IMR-90 (cell line): ENCODE results near the gene AVPR1B. TPM values are rescaled to one million over a fixed set of nuclear protein-coding genes. Genes with fewer than 3 reads are reported as not detected.
A peak's percentile ranks its signal among the peaks of the same experiment; 100 is the strongest.

ENCODE experiments used
- ATAC-seq: fragments of 200-7000 bp; cut with Tn5 transposase; 2 replicates; pipeline ENCODE4 v1.9.1; 2020; ENCODE audit warnings: low read depth, mild to moderate bottlenecking, moderate library complexity
- Bru-seq: library from RNA; stranded (reverse); fragments of 400-500 nt; gene quantifications from one replicate; lab custom pipeline; 2021; lab: Mats Ljungman, UMichigan
- BruChase-seq, 2 experiments: library from RNA; stranded (reverse); fragments of 400-500 nt; gene quantifications; one replicate each; lab custom pipeline; 2021; lab: Mats Ljungman, UMichigan
- BruUV-seq: library from RNA; stranded (reverse); fragments of 400-500 nt; replicated peaks from 2 replicates; lab custom pipeline; 2021; lab: Mats Ljungman, UMichigan
- CTCF ChIA-PET: fragments of 300-600 bp; formaldehyde crosslinking; extraction: SDS; loops from one replicate; lab custom pipeline; 2021; ENCODE audit warnings: antibody characterized with exemption; lab: Yijun Ruan, JAX
- POLR2A ChIA-PET: fragments of 300-600 bp; sonication (Branson Sonifier 250); formaldehyde crosslinking; loops from one replicate; lab custom pipeline; 2022; ENCODE audit warnings: antibody characterized with exemption; ENCODE audit not compliant: unreplicated experiment; lab: Charles Lee
- DNase-seq: peaks from one replicate; pipeline ENCODE4 v3.0.0; 2013
- H2AFZ ChIP-seq: replicated peaks from 2 replicates; pipeline ENCODE3; 2013; ENCODE audit warnings: low read length, mild to moderate bottlenecking; ENCODE audit not compliant: poor library complexity
- H2AK5ac ChIP-seq: 2 replicates; pipeline ENCODE4 v1.6.1; 2013; ENCODE audit warnings: low read depth, low read length, inconsistent platforms
- H2AK9ac ChIP-seq: replicated peaks from 2 replicates; pipeline ENCODE3; 2013; ENCODE audit warnings: mild to moderate bottlenecking, low read depth, low read length, moderate library complexity; ENCODE audit not compliant: poor library complexity
- H2BK120ac ChIP-seq: 2 replicates; pipeline ENCODE4 v1.6.1; 2013; ENCODE audit warnings: low read depth, low read length, inconsistent platforms
- H2BK15ac ChIP-seq: 3 replicates; pipeline ENCODE4 v1.6.1; 2013; ENCODE audit warnings: low read depth, low read length, inconsistent platforms
- H2BK20ac ChIP-seq: 2 replicates; pipeline ENCODE4 v1.6.1; 2013; ENCODE audit warnings: low read depth, mild to moderate bottlenecking, inconsistent platforms, low read length, moderate library complexity
- H2BK5ac ChIP-seq: 2 replicates; pipeline ENCODE4 v1.6.1; 2013; ENCODE audit warnings: mild to moderate bottlenecking, low read depth, low read length, inconsistent platforms; ENCODE audit not compliant: poor library complexity, severe bottlenecking
- H3K14ac ChIP-seq: replicated peaks from 2 replicates; pipeline ENCODE4 v1.6.1; 2013; ENCODE audit warnings: low read depth, low read length, inconsistent platforms
- H3K18ac ChIP-seq: 2 replicates; pipeline ENCODE4 v1.6.1; 2013; ENCODE audit warnings: low read depth, low read length, control low read depth
- H3K23ac ChIP-seq: 2 replicates; pipeline ENCODE4 v1.6.1; 2013; ENCODE audit warnings: low read depth, low read length, inconsistent platforms
- H3K27ac ChIP-seq: 2 replicates; pipeline ENCODE4 v1.5.1; 2013; ENCODE audit warnings: mild to moderate bottlenecking, control low read depth, low read length; ENCODE audit not compliant: insufficient read depth
- H3K27me3 ChIP-seq: 2 replicates; pipeline ENCODE4 v1.6.1; 2013; ENCODE audit warnings: low read length; ENCODE audit not compliant: control insufficient read depth, insufficient read depth
- H3K36me3 ChIP-seq: 2 replicates; pipeline ENCODE4 v1.6.1; 2013; ENCODE audit warnings: low read length, mixed read lengths; ENCODE audit not compliant: control insufficient read depth, insufficient read depth
- H3K4ac ChIP-seq: 2 replicates; pipeline ENCODE4 v1.6.1; 2013; ENCODE audit warnings: low read depth, low read length, inconsistent platforms
- H3K4me1 ChIP-seq: 2 replicates; pipeline ENCODE4 v1.6.1; 2013; ENCODE audit warnings: low read length, mixed read lengths; ENCODE audit not compliant: control insufficient read depth, insufficient read depth
- H3K4me2 ChIP-seq: 2 replicates; pipeline ENCODE4 v1.6.1; 2013; ENCODE audit warnings: low read depth, mild to moderate bottlenecking, control low read depth, low read length, moderate library complexity
- H3K4me3 ChIP-seq: 2 replicates; pipeline ENCODE4 v1.5.1; 2013; ENCODE audit warnings: low read depth, mild to moderate bottlenecking, control low read depth, low read length, moderate library complexity; ENCODE audit not compliant: insufficient read depth
- H3K56ac ChIP-seq: 2 replicates; pipeline ENCODE4 v1.6.1; 2013; ENCODE audit warnings: low read length, inconsistent platforms; ENCODE audit not compliant: insufficient read depth; ENCODE audit errors: extremely low read depth
- H3K79me1 ChIP-seq, 2 experiments: 2 replicates each; pipeline ENCODE4 v1.6.1; 2013; ENCODE audit warnings: low read length in 2 of 2, inconsistent platforms in 1 of 2, low read depth in 1 of 2
- H3K9ac ChIP-seq: 2 replicates; pipeline ENCODE4 v1.6.1; 2013; ENCODE audit warnings: low read depth, low read length, control low read depth
- H3K9me1 ChIP-seq: 2 replicates; pipeline ENCODE4 v1.6.1; 2013; ENCODE audit warnings: low read length, inconsistent platforms; ENCODE audit not compliant: insufficient read depth
- H3K9me3 ChIP-seq: 2 replicates; pipeline ENCODE4 v1.6.1; 2013; ENCODE audit warnings: low read length; ENCODE audit not compliant: control insufficient read depth, insufficient read depth
- H4K20me1 ChIP-seq: 2 replicates; pipeline ENCODE4 v1.6.1; 2013; ENCODE audit warnings: low read length, inconsistent platforms; ENCODE audit not compliant: insufficient read depth
- H4K5ac ChIP-seq: 2 replicates; pipeline ENCODE4 v1.6.1; 2013; ENCODE audit warnings: mild to moderate bottlenecking, low read depth, low read length, control low read depth
- H4K8ac ChIP-seq, 2 experiments: 2 replicates each; pipeline ENCODE4 v1.6.1; 2013; ENCODE audit warnings: low read depth in 2 of 2, low read length in 2 of 2, control low read depth in 1 of 2, inconsistent platforms in 1 of 2
- H4K91ac ChIP-seq: 2 replicates; pipeline ENCODE4 v1.6.1; 2013; ENCODE audit warnings: low read depth, low read length, inconsistent platforms; ENCODE audit not compliant: insufficient read depth
- BHLHE40 ChIP-seq: fragments of 150-350 bp; IDR thresholded peaks from 2 replicates; pipeline ENCODE4 v1.6.1; 2016; ENCODE audit warnings: mild to moderate bottlenecking, low read depth, low read length
- RCOR1 ChIP-seq: IDR thresholded peaks from 2 replicates; pipeline ENCODE4 v1.6.1; 2012; ENCODE audit warnings: mild to moderate bottlenecking, low read length, improper control_type of control experiment; ENCODE audit not compliant: insufficient replicate concordance
- RFX5 ChIP-seq: IDR thresholded peaks from 2 replicates; pipeline ENCODE4 v1.8.0; 2012; ENCODE audit warnings: low read depth, mild to moderate bottlenecking, low read length, moderate library complexity
- WGBS, 2 experiments: methylation state at CpG; one replicate each; pipeline versions ENCODE4 v1.1.5 to v1.1.7; 2013; ENCODE audit warnings: missing lambda C conversion rate in 2 of 2; ENCODE audit not compliant: insufficient read length in 1 of 2; ENCODE audit errors: extremely low coverage in 2 of 2; 5-methylcytosine and 5-hydroxymethylcytosine counted together
- dilution Hi-C: fragments of 300-500 bp; cut with HindIII; formaldehyde crosslinking; loops from one replicate; pipeline ENCODE4 v1.14.3; 2018; ENCODE audit warnings: low sequenced_read_pairs; ENCODE audit not compliant: unreplicated experiment
- in situ Hi-C: fragments of 300-500 bp; cut with MboI; formaldehyde crosslinking; loops from 3 replicates; pipeline ENCODE4 v1.14.3; 2019; ENCODE audit warnings: low sequenced_read_pairs, inconsistent platforms, mixed read lengths
- intact Hi-C: fragments of 100-400 bp; cut with micrococcal nuclease; formaldehyde crosslinking; loops from 2 replicates; pipeline ENCODE4 v1.10.0; 2022
- long read RNA-seq: library from polyadenylated mRNA; unstranded; transcript quantifications from one replicate; pipeline ENCODE4 v2.0.0, GENCODE V29; 2021; ENCODE audit not compliant: unreplicated experiment
- polyA plus RNA-seq, 3 experiments: library from polyadenylated mRNA; depleted of rRNA; stranded (reverse); fragments of >200 nt; gene quantifications; 2 replicates each; pipeline ENCODE4 v1.2.3, GENCODE V29; 2012; ENCODE audit warnings: low replicate concordance in 1 of 3
- total RNA-seq: library from RNA; depleted of rRNA; stranded (reverse); fragments of >200 nt; gene quantifications from 2 replicates; pipeline ENCODE4 v1.2.3, GENCODE V29; 2012; rRNA removed

The AVPR1B gene, protein sequence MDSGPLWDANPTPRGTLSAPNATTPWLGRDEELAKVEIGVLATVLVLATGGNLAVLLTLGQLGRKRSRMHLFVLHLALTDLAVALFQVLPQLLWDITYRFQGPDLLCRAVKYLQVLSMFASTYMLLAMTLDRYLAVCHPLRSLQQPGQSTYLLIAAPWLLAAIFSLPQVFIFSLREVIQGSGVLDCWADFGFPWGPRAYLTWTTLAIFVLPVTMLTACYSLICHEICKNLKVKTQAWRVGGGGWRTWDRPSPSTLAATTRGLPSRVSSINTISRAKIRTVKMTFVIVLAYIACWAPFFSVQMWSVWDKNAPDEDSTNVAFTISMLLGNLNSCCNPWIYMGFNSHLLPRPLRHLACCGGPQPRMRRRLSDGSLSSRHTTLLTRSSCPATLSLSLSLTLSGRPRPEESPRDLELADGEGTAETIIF
- total RNA-seq: not detected in 2 replicates
- polyA plus RNA-seq (2012; rRNA removed): not detected in 2 replicates
- polyA plus RNA-seq (2012; cell fraction: cytosol; rRNA removed): not detected in 2 replicates
- polyA plus RNA-seq (2012; cell fraction: nucleus; rRNA removed; ENCODE audit: low replicate concordance): not detected in 2 replicates
- Bru-seq, nascent RNA: not detected
- BruChase-seq, experiment 1, labeled RNA remaining after a 6-hour chase: not detected
- BruChase-seq, experiment 2, labeled RNA remaining after a 2-hour chase: not detected
- long read RNA-seq: 0 reads

GRCh38 chr1:206117151-206117948, at the start of gene AVPR1B:
TSS of gene AVPR1B (minus strand) at chr1:206117388. CDS start at chr1:206116890, 498 bp downstream.
- dilution Hi-C loops: no loop called here
- Histone ChIP-seq H2BK120ac (no peak within 1 kb of the TSS), H3K79me1 (no peaks in the 10 kb centered on the region), H3K23ac (0 out of 2 replicates have a peak within 1 kb of the TSS, but pooled peaks have one; percentile 16), H3K4me1 (no peaks in the 10 kb centered on the region; the same call in 1 of the 2 replicates), H3K27ac (no peak within 1 kb of the TSS), H4K5ac (no peak within 1 kb of the TSS), H3K27me3 (peaks cover 50% of the 10 kb centered on the region), H3K18ac (no peak within 1 kb of the TSS), H2BK15ac (no peak within 1 kb of the TSS), H4K20me1 (no peaks in the 10 kb centered on the region), H2BK20ac (no peak within 1 kb of the TSS), H4K8ac (no peak within 1 kb of the TSS), H2AFZ (peak within 1 kb of the TSS; percentile 35), H3K14ac (no peak within 1 kb of the TSS), H3K4ac (no peak within 1 kb of the TSS), H2AK9ac (no peak within 1 kb of the TSS), H3K56ac (no peak within 1 kb of the TSS), H3K9me1 (no peaks in the 10 kb centered on the region), H2BK5ac (no peak within 1 kb of the TSS), H2AK5ac (no peak within 1 kb of the TSS), H3K4me2 (peak within 1 kb of the TSS; percentile 50; the same call in 1 of the 2 replicates), H3K4me3 (no peak within 1 kb of the TSS; the same call in 1 of the 2 replicates), H3K9ac (no peak within 1 kb of the TSS), H3K9me3 (no peaks in the 10 kb centered on the region; the same call in 1 of the 2 replicates), H3K36me3 (no peaks in the 10 kb centered on the region), H4K91ac (no peak within 1 kb of the TSS)
- DNase-seq (peak; percentile 15), ATAC-seq (peak; percentile 95)
- CTCF ChIA-PET: no interaction called here
- no TSS peak for BruUV-seq
- WGBS, 2 experiments: 1% methylated on average over 10 of the region's 55 CpGs; no CpG with 5 or more reads in 1 of the 2 experiments
- TF ChIP-seq RCOR1 (no peak), RFX5 (no peak), BHLHE40 (no peak)
- in situ Hi-C loops: loop anchor here (25.0 kb wide), 1 partner anchor 455 kb away; no protein-coding TSS in a partner anchor
- POLR2A ChIA-PET: no interaction called here
- intact Hi-C loops: no loop called here
